SKM-1 (cell line): Measurements from ENCODE around the gene CYP21A2.
"Not testable (repeated sequence)": the region's sequence is repeated elsewhere in the genome, so short reads cannot be mapped to it uniquely, and the experiment has no call there.

Experiments used
- DNase-seq: peaks from one replicate; lab custom pipeline; 2025; ENCODE audit not compliant: unreplicated experiment; lab: John Stamatoyannopoulos, UW

CYP21A2 gene

GRCh38 chr6:32052626-32053025, 14.4 kb downstream of the CYP21A2 start:
- DNase-seq = not testable (repeated sequence)

- DNase-seq = not testable (repeated sequence)
Measured at GRCh38 chr6:32053314-32053713, 15.1 kb downstream of the CYP21A2 start.

DNA sequence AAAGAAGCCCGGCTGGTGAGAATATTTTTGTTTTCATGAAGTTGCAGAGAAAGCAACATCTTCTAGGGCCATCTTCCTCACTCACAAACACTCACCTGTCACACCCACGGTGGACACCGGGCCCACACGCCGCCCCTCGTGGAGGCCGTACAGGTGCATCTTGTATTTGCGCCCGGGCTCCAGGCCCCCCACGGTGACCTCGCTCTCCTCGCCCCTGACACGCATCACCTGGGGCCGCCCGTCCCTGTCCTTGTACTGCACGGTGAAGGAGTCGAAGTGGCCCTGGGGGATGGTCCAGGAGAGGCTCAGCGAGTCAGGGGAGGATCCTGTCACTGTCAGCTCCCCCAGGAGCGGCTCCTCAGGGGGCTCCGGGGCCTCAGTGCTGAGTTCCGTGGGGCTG, 17.5 kb downstream of the CYP21A2 start:
- not testable (repeated sequence) for DNase-seq

DNA sequence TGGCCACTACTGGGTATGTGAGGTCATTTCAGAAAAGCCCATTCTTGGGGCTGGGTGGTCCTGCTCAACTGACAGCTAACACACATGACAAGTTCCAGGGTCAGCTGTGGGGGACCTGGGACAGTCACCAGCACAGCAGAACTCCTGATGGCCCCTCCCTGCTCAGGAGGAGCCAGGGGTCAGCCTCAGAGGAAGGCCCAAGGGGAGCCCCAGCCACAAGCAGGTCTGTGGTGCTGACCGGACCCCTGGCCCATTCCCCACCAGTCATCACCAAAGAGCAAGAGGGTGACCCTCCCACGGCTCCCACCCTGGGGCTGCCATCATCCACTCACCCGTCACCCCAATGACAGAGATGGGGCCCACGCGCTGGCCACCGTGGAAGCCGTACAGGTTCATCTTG, 18.0 kb downstream of the CYP21A2 start:
- DNase-seq = no peak

GRCh38 chr6:32057966-32058365, 19.8 kb downstream of the CYP21A2 start:
- DNase-seq = no peak

- DNase-seq = no peak
Measured at GRCh38 chr6:32058511-32058963, 20.3 kb downstream of the CYP21A2 start.

GRCh38 chr6:32060966-32061655, 22.9 kb downstream of the CYP21A2 start:
- no peak for DNase-seq

GRCh38 chr6:32064706-32065105, 26.5 kb downstream of the CYP21A2 start:
- no peak for DNase-seq

- not testable (repeated sequence) for DNase-seq
Measured at GRCh38 chr6:32067521-32067920, 29.3 kb downstream of the CYP21A2 start.

GRCh38 chr6:32068315-32068714, 30.1 kb downstream of the CYP21A2 start:
- DNase-seq = not testable (repeated sequence)

DNA sequence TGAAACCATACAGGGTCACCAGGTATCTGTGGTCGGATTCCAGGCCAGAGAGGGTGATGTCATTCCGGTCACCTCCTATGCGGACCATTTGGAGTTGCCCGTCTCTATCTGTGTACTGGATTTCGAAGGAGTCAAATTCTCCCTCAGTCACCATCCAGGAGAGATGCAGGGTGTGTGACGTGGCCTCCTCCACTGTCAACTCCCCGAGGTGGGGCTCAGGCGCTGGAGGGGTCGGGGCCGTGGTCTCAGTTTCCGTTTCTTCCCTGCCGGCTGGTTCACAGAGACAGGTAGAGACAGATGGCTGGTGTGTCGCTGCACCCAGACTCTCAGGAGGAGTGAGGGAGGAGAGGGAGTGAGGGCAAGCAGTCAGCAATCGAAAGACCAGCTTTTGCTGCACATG, 30.7 kb downstream of the CYP21A2 start:
- no peak for DNase-seq

- no peak for DNase-seq
Measured at GRCh38 chr6:32069460-32069859, 31.2 kb downstream of the CYP21A2 start.

GRCh38 chr6:32069878-32070515, 31.8 kb downstream of the CYP21A2 start:
- no peak for DNase-seq

- no peak for DNase-seq
Measured at GRCh38 chr6:32070814-32071543, 32.8 kb downstream of the CYP21A2 start.

DNA sequence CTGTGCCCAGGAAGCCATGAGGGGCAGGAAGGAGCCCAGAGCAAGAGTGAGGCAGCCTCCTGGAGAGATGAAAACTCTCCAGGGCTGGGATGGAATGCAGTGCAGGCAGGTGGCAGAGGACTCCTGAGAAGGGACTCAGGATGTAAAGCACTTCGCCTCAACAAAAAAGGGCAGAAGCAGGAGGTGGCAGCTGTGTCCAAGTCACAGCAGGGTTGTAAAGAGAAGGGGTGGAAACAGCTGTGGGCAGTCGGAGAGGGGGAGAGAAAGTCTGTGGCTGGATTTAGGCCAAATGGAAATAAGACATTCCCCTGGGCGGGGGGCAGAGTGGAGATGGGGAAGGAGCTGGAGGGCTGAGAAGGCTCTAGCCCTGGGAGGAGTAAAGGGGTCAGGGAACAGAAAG, 34.9 kb downstream of the CYP21A2 start:
- DNase-seq = no peak

GRCh38 chr6:32073613-32074012, 35.4 kb downstream of the CYP21A2 start:
- DNase-seq = no peak

DNA sequence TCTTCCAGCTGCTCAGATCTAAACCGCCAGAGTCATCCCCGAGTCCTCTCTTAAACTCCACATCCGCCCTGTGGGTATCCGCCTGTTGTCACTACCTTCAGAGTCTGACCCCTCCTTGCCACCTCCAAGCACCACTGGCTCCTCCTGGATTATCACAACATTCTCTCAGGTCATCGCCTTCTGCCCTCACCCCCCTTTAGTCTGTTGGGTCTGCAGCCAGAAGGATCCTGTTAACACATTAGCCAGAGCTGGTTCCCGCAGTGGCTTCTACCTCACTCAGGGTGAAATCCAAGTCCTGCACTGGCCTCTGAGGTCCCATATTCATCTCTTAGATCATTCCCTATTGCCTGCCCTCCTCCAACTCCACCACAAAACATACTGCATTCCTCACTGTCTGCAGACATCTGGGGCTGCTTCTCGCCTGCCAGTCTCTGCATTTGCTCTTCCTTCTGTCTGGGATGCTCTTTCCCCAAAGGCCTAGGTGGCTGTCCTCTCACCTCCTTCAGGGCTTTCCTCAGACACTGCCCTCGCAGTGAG, 36.8 kb downstream of the CYP21A2 start:
- DNase-seq = no peak

DNA sequence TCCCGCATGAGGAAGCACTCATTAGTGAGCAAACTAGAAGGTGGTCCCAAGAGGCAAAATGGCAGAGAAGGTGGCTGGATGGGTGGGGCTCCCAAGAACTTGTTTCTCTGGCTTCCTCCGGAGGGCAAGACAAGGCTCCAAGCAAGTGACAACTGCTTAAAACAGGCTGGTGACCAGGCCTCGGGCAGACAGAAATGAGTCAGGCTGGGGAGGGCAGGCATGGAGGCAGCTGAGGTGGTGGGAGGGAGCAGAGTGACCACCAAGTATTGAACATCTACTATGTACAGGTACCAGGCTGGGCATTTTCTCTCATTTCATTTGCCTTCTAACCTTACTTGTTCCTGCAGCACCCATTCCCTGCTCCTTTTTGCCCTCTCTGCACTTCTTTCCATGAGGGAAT, 37.6 kb downstream of the CYP21A2 start:
- no peak for DNase-seq

GRCh38 chr6:32076321-32076809, 38.1 kb downstream of the CYP21A2 start:
- peak; percentile 22 for DNase-seq

- no peak for DNase-seq
Measured at GRCh38 chr6:32079566-32080290, 41.5 kb downstream of the CYP21A2 start.
